Urothelium cell line (cell line): ENCODE data around the gene SLC5A2.

Source experiments
- DNase-seq: peaks from one replicate; pipeline ENCODE4 v3.0.0; 2011; ENCODE audit warnings: low spot score, mixed read lengths
- FAIRE-seq: peaks from 2 replicates; lab custom pipeline; 2011; peaks lifted over from hg19 to GRCh38; lab: Jason Lieb, UNC

The SLC5A2 gene

DNA sequence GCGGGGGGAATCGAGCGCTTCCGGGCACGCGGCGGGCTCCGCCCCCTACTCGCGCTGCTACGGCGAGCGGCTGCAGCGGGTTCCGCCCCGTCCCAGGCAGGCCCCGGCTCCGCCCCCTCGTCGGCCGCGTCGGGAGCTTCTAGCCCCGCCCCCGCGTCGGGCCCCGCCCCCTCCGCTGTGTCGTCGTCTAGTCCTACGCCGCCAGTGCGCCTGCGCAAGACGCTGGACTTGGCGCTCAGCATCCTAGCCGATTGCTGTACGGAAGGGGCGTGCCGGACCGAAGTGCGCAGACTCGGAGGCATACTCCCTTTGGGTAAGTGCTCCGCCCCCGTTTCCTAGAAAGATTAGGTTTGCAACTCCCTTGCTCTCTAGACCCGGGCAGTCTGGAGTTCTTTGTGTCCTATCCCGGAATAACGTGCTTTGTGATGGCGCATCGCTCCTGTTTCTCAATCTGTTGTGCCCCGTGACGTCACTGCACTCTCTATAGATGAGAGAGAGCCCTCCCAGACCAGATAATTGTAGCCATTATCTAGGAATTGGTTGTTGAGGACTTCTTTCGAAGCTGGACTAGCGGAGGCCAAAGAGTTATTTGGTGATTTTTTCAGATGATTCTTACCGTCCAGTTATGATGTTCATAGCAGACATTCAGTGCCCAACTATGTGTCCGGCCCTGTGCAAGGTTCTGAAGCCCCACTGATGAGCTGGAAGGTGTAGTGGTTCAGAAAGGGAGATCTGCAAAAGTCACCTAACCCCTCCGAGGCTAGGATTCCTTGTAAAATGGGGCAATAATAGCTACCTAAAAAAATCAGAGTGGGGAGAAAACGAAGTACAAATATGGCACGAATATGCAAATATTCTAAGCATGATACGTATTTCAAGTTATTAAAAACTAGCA, 23.0 kb upstream of the SLC5A2 start:
- FAIRE-seq (peak; percentile 9), DNase-seq (peak; percentile 96)

- FAIRE-seq (no peak), DNase-seq (no peak)
Measured at GRCh38 chr16:31460582-31461002, 22.3 kb upstream of the SLC5A2 start.

GRCh38 chr16:31461201-31461920, 21.6 kb upstream of the SLC5A2 start:
- no peak for DNase-seq
- FAIRE-seq: no peak

DNA sequence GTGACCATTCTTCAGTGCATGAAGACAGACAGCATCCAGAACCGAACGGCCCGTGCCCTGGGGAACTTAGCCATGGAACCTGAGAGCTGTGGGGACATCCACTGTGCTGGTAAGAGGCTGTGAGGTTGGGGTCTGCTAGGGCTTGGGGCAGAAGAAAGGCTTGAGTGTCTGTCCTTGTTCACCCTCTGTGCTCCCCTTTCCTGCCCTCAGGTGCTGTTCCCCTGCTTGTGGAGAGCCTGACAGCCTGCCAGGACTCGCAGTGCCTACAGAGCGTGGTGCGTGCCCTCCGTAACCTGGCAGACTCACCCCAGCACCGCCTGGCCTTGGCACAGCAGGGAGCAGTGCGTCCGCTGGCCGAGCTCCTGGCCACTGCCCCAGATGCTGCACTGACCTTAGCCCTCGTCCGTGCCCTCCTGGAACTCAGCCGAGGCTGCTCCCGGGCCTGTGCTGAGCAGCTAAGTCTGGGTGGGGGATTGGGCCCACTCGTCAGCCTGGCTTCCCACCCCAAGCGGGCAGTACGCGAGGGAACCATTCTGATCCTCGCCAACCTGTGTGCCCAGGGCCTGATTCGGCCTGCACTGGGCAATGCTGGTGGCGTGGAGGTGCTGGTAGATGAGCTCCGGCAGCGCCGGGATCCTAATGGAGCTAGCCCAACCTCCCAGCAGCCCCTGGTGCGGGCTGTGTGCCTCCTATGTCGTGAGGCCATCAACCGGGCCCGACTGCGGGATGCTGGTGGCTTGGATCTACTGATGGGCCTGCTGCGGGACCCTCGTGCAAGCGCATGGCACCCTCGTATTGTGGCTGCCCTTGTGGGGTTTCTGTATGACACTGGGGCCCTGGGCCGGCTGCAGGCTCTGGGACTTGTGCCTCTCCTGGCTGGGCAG, 20.8 kb upstream of the SLC5A2 start:
- no peak for DNase-seq
- FAIRE-seq: no peak

DNA sequence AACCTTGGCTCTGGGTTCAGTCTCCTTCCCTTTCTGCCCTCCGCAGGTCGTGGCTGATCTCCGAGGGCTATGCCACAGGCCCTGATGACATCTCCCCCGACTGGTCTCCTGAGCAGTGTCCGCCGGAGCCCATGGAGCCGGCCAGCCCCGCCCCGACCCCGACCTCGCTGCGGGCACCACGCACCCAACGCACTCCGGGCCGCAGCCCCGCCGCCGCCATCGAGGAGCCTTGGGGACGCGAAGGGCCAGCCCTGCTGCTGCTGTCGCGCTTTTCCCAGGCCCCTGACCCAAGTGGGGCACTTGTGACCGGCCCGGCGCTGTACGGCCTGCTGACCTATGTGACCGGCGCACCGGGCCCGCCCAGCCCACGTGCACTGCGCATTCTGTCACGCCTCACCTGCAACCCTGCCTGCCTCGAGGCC, 18.6 kb upstream of the SLC5A2 start:
- DNase-seq (no peak), FAIRE-seq (no peak)

DNA sequence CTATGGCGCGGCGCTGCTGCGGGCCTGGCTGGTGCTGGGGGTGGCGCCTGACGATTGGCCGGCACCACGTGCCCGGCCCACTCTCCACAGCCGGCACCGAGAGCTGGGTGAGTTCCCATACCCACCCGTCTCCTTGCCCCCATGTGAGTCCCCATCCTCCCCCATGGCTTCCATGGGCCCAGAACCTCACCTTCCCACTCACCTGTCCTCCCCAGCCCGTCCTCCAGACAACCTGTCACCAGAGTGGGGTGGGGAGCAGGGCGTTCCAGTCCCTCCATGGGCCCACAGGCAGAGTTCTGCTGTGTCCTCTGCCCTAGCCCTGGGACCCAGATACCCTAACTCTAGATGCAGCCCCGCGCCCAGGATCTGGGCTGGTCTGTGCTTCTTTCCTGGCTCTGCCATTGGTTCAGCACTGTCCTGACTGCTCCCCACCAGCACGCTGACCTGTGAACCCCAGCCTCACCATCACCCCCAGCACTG, 18.1 kb upstream of the SLC5A2 start:
- DNase-seq (no peak), FAIRE-seq (no peak)

- DNase-seq (no peak), FAIRE-seq (no peak)
Measured at GRCh38 chr16:31465788-31466370, 17.0 kb upstream of the SLC5A2 start.

GRCh38 chr16:31466381-31466841, 16.5 kb upstream of the SLC5A2 start:
- no peak for FAIRE-seq
- no peak for DNase-seq

- FAIRE-seq (no peak), DNase-seq (no peak)
Measured at GRCh38 chr16:31467151-31467773, 15.7 kb upstream of the SLC5A2 start.

GRCh38 chr16:31467858-31468257, 15.1 kb upstream of the SLC5A2 start:
- DNase-seq (no peak), FAIRE-seq (no peak)

DNA sequence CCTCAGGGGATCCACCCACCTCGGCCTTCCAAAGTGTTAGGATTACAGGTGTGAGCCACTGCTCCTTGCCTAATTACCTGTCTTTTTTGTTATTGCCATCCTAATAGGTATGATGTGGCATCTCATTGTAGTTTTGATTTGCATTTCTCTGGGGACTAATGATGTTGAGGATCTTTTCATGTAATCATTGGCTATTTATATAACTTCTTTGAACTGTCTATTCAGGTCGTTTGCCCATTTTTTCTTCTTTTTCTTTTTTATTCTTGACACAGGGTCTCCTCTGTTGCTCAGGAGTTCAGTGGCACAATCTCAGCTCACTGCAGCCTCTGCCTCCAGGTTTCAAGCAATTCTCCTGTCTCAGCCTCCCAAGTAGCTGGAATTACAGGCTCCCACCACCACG, 12.3 kb upstream of the SLC5A2 start:
- FAIRE-seq (no peak), DNase-seq (no peak)

DNA sequence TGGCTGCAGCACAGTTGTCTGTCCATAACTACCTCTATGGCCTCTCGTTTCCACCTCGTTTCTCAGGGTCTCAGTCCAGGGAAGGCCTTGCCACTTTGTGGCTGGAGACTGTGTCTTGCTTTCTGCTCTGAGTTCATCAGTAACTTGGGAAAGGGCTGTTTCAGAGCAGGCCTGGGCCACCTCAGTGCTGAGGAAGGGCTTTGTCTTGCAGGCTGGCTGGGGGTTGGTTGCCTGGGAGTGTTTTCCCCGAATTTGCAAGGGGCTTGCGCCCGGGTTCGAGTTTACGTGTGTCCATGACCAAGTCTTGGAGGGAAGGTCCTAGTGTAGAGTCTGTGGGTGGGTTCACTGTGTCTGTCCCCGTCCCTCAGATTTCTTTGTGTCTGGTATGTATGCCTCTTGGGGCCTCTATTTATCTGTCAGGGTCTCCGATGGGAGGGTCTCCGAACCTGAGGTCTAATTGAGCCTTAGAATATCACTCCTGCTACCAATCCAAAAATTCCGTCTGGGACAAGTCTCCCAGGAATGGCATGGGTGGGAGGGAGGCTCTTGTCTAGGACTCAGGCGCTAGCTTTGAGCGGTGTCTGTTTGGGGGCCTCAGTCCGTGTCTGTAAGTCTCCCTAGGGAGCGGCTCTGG, 11.6 kb upstream of the SLC5A2 start:
- DNase-seq: no peak
- FAIRE-seq: no peak

GRCh38 chr16:31471875-31472708, 10.8 kb upstream of the SLC5A2 start, which contains the start of gene TGFB1I1:
Gene TGFB1I1, plus strand, starts transcription at chr16:31472152. Its CDS starts 37 bp downstream, at chr16:31472189.
- no peak for FAIRE-seq
- DNase-seq: peak; percentile 54

DNA sequence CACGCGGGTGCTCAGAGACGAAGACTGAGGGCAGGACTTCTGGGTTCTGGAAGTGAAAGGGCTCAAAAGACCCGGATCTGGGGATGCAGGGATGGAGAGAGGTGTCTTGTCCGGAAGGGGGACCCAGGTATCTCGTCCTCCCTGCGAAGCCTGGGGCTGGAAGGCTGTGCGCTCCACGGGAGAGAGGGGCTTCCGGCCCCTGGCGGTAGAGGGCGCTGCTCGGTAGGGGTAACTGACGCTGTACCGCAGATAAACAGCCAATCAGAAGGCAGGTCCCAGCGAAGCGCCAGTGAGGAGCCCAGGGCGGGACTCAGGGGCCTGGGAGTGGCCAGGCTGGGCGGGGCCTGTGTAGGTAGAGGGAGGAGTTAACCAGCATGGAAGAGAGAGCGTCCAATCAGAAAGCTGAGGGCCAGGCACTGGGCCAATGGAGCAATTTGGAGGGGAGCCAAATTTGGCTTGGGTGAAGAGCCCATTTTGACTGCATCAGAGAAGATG, 10.2 kb upstream of the SLC5A2 start:
- FAIRE-seq: no peak

DNA sequence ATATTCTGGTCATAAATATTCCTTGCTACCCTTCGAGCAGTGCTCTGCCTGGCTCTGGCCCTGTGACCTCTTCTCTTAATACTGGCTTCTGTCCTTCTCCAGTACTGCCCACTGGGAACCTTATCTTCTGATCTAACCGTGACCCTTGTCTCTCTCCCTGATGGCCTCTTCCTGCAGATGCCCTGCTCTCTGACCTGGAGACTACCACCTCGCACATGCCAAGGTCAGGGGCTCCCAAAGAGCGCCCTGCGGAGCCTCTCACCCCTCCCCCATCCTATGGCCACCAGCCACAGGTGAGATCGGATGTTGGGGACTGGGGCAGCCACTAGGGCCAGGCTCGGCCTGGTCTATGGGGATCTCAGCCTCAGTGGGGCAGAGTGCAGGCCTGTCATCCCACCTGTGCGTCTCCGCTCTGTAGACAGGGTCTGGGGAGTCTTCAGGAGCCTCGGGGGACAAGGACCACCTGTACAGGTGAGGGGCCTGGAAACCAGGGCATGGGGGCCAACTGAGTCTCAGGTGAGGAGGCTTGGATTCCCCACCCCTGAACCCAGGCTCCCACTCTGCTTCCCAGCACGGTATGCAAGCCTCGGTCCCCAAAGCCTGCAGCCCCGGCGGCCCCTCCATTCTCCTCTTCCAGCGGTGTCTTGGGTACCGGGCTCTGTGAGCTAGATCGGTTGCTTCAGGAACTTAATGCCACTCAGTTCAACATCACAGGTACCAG, 9.5 kb upstream of the SLC5A2 start:
- FAIRE-seq: no peak
- no peak for DNase-seq

More for the DNA sequence above, 10.2 kb upstream of the SLC5A2 start:
- DNase-seq: peak; percentile 88

- DNase-seq (no peak), FAIRE-seq (no peak)
Measured at GRCh38 chr16:31474173-31474714, 8.7 kb upstream of the SLC5A2 start.
